HepG2 (cell line): Measurements from ENCODE around the gene KIF25. TPM values are rescaled to one million over a fixed set of nuclear protein-coding genes. Genes with fewer than 3 reads are reported as not detected.

Experiments used
- ATAC-seq: fragments of 200-7000 bp; cut with Tn5 transposase; 3 replicates; pipeline ENCODE4 v1.9.1; 2020; ENCODE audit warnings: mild to moderate bottlenecking, moderate library complexity
- BruUV-seq: library from RNA; stranded (reverse); fragments of 400-500 nt; replicated peaks from 2 replicates; lab custom pipeline; 2021; lab: Mats Ljungman, UMichigan
- CTCF ChIA-PET: fragments of 300-600 bp; formaldehyde crosslinking; extraction: SDS; loops from one replicate; lab custom pipeline; 2021; ENCODE audit warnings: low total read pairs, inconsistent platforms, low intra/inter-chr PET ratio; lab: Yijun Ruan, JAX
- POLR2A ChIA-PET: fragments of 350-600 bp; sonication (Branson Sonifier 250); formaldehyde crosslinking; loops from one replicate; lab custom pipeline; 2020; ENCODE audit warnings: antibody characterized with exemption, inconsistent platforms; lab: Yijun Ruan, JAX
- DNase-seq: peaks from one replicate; pipeline ENCODE4 v3.0.0-alpha.2; 2015; ENCODE audit warnings: low spot score
- FAIRE-seq: peaks from 3 replicates; lab custom pipeline; 2011; peaks lifted over from hg19 to GRCh38; lab: Jason Lieb, UNC
- H2AFZ ChIP-seq: one replicate; pipeline ENCODE4 v1.6.1; 2011; ENCODE audit warnings: low read length, inconsistent platforms
- H3K27ac ChIP-seq: fragments of 300-600 bp; 3 replicates; pipeline ENCODE4 v1.8.0; 2011; ENCODE audit warnings: mixed run types, mild to moderate bottlenecking, mixed read lengths, low read length, inconsistent platforms; ENCODE audit not compliant: insufficient read depth; ENCODE audit errors: extremely low read length
- H3K27me3 ChIP-seq, 2 experiments: fragments of 200-600 bp in 1 of 2; 2 replicates in 1 of 2; 3 replicates in 1 of 2; pipeline versions ENCODE4 v1.6.0 to v1.8.0; 2011; ENCODE audit warnings: low read length in 2 of 2, mild to moderate bottlenecking in 2 of 2, moderate library complexity in 2 of 2, inconsistent platforms in 1 of 2; ENCODE audit not compliant: insufficient read depth in 2 of 2, control insufficient read depth in 1 of 2
- H3K36me3 ChIP-seq, 2 experiments: fragments of 200-600 bp in 1 of 2; replicated peaks in 1 of 2; 2 replicates in 1 of 2; 3 replicates in 1 of 2; pipeline versions ENCODE4 v1.5.1 to v1.8.0; 2011; ENCODE audit warnings: low read length in 2 of 2, inconsistent platforms in 1 of 2; ENCODE audit not compliant: insufficient read depth in 2 of 2, control insufficient read depth in 1 of 2
- H3K4me1 ChIP-seq: 2 replicates; pipeline ENCODE4 v1.5.1; 2012; ENCODE audit warnings: low read length, inconsistent platforms; ENCODE audit not compliant: insufficient read depth
- H3K4me2 ChIP-seq: 2 replicates; pipeline ENCODE4 v1.6.0; 2011; ENCODE audit warnings: low read depth, low read length, inconsistent platforms
- H3K4me3 ChIP-seq, 3 experiments: fragments of 200-600 bp in 1 of 3; sonication (generic), shearing (Covaris generic) in 1 of 3; replicated peaks in 1 of 3; 2 replicates each; pipeline ENCODE4 v1.5.1; 2011 to 2016; ENCODE audit warnings: low read length in 3 of 3, inconsistent platforms in 2 of 3, low read depth in 2 of 3, mild to moderate bottlenecking in 2 of 3, control low read depth in 1 of 3, mixed read lengths in 1 of 3; ENCODE audit not compliant: insufficient read depth in 1 of 3
- H3K79me2 ChIP-seq: one replicate; pipeline ENCODE4 v1.6.1; 2011; ENCODE audit warnings: low read length, inconsistent platforms; ENCODE audit not compliant: insufficient read depth
- H3K9ac ChIP-seq: 2 replicates; pipeline ENCODE4 v1.6.0; 2011; ENCODE audit warnings: mild to moderate bottlenecking, low read depth, low read length, inconsistent platforms; ENCODE audit not compliant: insufficient read depth
- H3K9me3 ChIP-seq: 2 replicates; pipeline ENCODE4 v1.5.1; 2012; ENCODE audit warnings: mild to moderate bottlenecking, low read length
- H4K20me1 ChIP-seq: 2 replicates; pipeline ENCODE4 v1.6.0; 2011; ENCODE audit warnings: inconsistent platforms, mild to moderate bottlenecking, low read length, moderate library complexity; ENCODE audit not compliant: insufficient read depth
- ISL2 ChIP-seq: sonication (generic); formaldehyde crosslinking; IDR thresholded peaks from 2 replicates; pipeline ENCODE4 v1.5.0; 2020; ENCODE audit warnings: missing genetic modification reagents
- KAT2B ChIP-seq: fragments of 150-350 bp; IDR thresholded peaks from 2 replicates; pipeline ENCODE4 v1.6.1; 2014; ENCODE audit warnings: low read depth, low read length, borderline replicate concordance
- MBNL3 ChIP-seq: fragments of 250-450 bp; sonication (Bioruptor Pico); conservative IDR thresholded peaks from 2 replicates; pipeline ENCODE4 v1.8.0; 2022; ENCODE audit warnings: mild to moderate bottlenecking, inconsistent platforms
- MNT ChIP-seq: fragments of 450-650 bp; IDR thresholded peaks from 2 replicates; pipeline ENCODE4 v1.6.1; 2016
- MXI1 ChIP-seq: IDR thresholded peaks from 3 replicates; pipeline ENCODE4 v1.6.1; 2012; ENCODE audit warnings: low read depth, low read length, inconsistent platforms, borderline replicate concordance
- THAP11 ChIP-seq: IDR thresholded peaks from 2 replicates; pipeline ENCODE4 v1.6.1; 2016; ENCODE audit warnings: missing biosample characterization, missing genetic modification reagents
- ZFY ChIP-seq: sonication (generic); formaldehyde crosslinking; IDR thresholded peaks from 2 replicates; pipeline ENCODE4 v1.4.0; 2020; ENCODE audit warnings: missing genetic modification reagents
- ZNF101 ChIP-seq: sonication (generic); formaldehyde crosslinking; IDR thresholded peaks from 2 replicates; pipeline ENCODE4 v1.4.0; 2020; ENCODE audit warnings: mild to moderate bottlenecking, low read depth, missing genetic modification reagents, borderline replicate concordance
- ZNF234 ChIP-seq: sonication (generic); formaldehyde crosslinking; conservative IDR thresholded peaks from 2 replicates; pipeline ENCODE4 v1.5.1; 2020; ENCODE audit warnings: mild to moderate bottlenecking, missing genetic modification reagents
- ZNF333 ChIP-seq: sonication (generic); formaldehyde crosslinking; IDR thresholded peaks from 2 replicates; pipeline ENCODE4 v1.4.0; 2020; ENCODE audit warnings: mild to moderate bottlenecking, missing genetic modification reagents, borderline replicate concordance
- ZNF563 ChIP-seq: sonication (generic); formaldehyde crosslinking; IDR thresholded peaks from 2 replicates; pipeline ENCODE4 v1.8.0; 2022; ENCODE audit warnings: mild to moderate bottlenecking, moderate library complexity, missing genetic modification reagents
- ZNF83 ChIP-seq: sonication (generic); formaldehyde crosslinking; IDR thresholded peaks from 2 replicates; pipeline ENCODE4 v1.4.0; 2020; ENCODE audit warnings: missing genetic modification reagents, mild to moderate bottlenecking, borderline replicate concordance
- WGBS: methylation state at CpG from one replicate; pipeline ENCODE4 v1.1.6; 2017; ENCODE audit warnings: low lambda C conversion rate; 5-methylcytosine and 5-hydroxymethylcytosine counted together
- in situ Hi-C: cut with HindIII; loops from 2 replicates; pipeline ENCODE4 v1.10.0; 2017; ENCODE audit warnings: low pct_unique_long_range_greater_than_20kb; ENCODE audit not compliant: extremely low pct_ligation_motif_present
- intact Hi-C: fragments of 100-400 bp; cut with micrococcal nuclease; formaldehyde crosslinking; loops from one replicate; pipeline ENCODE4 v1.10.0; 2022; ENCODE audit not compliant: unreplicated experiment
- polyA plus RNA-seq, 8 experiments: library from polyadenylated mRNA; depleted of rRNA in 3 of 8; stranded (reverse) in 7 of 8; unstranded in 1 of 8; fragments of >200 nt; fragmentation: Illumina TruSeq in 4 of 8; extraction: Trizol in 4 of 8; gene quantifications; 2 replicates each; pipeline versions ENCODE4 v1.2.1 to v1.2.3, GENCODE V29; 2011 to 2016; ENCODE audit warnings: low read depth in 4 of 8, missing spikeins in 1 of 8, mixed read lengths in 1 of 8; ENCODE audit not compliant: insufficient read depth in 1 of 8
- total RNA-seq, 5 experiments: library from RNA; depleted of rRNA; stranded (reverse); fragments of >200 nt; fragmentation: Illumina TruSeq; extraction: Trizol; gene quantifications; 2 replicates each; pipeline ENCODE4 v1.2.3, GENCODE V29; 2016; ENCODE audit warnings: low read depth in 1 of 5
- TF ChIP-seq, protein P1 (sequence below): sonication (generic); formaldehyde crosslinking; IDR thresholded peaks from 2 replicates; pipeline ENCODE4 v1.4.0; 2020; ENCODE audit warnings: missing genetic modification reagents
- TF ChIP-seq, protein P2 (sequence below): sonication (generic); formaldehyde crosslinking; IDR thresholded peaks from 2 replicates; pipeline ENCODE4 v1.9.0; 2021; ENCODE audit warnings: missing genetic modification reagents, mild to moderate bottlenecking, borderline replicate concordance
- TF ChIP-seq, protein P3 (sequence below): sonication (generic); formaldehyde crosslinking; IDR thresholded peaks from 2 replicates; pipeline ENCODE4 v1.4.0; 2020; ENCODE audit warnings: missing genetic modification reagents

The KIF25 gene
- total and polyA plus RNA-seq, 2 of the 13 experiments (the other 11 are each of a cell fraction or from before 2014, with no cell fraction given) = not detected

GRCh38 chr6:168004023-168004422, 6.6 kb downstream of the KIF25 start (continued):
- TF ChIP-seq, protein P1, sequence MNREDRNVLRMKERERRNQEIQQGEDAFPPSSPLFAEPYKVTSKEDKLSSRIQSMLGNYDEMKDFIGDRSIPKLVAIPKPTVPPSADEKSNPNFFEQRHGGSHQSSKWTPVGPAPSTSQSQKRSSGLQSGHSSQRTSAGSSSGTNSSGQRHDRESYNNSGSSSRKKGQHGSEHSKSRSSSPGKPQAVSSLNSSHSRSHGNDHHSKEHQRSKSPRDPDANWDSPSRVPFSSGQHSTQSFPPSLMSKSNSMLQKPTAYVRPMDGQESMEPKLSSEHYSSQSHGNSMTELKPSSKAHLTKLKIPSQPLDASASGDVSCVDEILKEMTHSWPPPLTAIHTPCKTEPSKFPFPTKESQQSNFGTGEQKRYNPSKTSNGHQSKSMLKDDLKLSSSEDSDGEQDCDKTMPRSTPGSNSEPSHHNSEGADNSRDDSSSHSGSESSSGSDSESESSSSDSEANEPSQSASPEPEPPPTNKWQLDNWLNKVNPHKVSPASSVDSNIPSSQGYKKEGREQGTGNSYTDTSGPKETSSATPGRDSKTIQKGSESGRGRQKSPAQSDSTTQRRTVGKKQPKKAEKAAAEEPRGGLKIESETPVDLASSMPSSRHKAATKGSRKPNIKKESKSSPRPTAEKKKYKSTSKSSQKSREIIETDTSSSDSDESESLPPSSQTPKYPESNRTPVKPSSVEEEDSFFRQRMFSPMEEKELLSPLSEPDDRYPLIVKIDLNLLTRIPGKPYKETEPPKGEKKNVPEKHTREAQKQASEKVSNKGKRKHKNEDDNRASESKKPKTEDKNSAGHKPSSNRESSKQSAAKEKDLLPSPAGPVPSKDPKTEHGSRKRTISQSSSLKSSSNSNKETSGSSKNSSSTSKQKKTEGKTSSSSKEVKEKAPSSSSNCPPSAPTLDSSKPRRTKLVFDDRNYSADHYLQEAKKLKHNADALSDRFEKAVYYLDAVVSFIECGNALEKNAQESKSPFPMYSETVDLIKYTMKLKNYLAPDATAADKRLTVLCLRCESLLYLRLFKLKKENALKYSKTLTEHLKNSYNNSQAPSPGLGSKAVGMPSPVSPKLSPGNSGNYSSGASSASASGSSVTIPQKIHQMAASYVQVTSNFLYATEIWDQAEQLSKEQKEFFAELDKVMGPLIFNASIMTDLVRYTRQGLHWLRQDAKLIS (CRISPR knock-in tag) = no peak

GRCh38 chr6:168004945-168005344, 7.5 kb downstream of the KIF25 start:
- no peaks in the 10 kb centered on the region for H3K79me2 ChIP-seq
- no peak overlapping the region for H3K4me2 ChIP-seq
- CTCF ChIA-PET = no interaction called here
- ATAC-seq (no peak; the same call in 2 of the 3 replicates), FAIRE-seq (no peak)
- H4K20me1 ChIP-seq = no peaks in the 10 kb centered on the region
- intact Hi-C loops = no loop called here
- no peak overlapping the region for H2AFZ ChIP-seq
- H3K36me3 ChIP-seq = no peaks in the 10 kb centered on the region
- H3K4me1 ChIP-seq = no peaks in the 10 kb centered on the region
- BruUV-seq = no TSS peak
- in situ Hi-C loops = no loop called here
- H3K9ac ChIP-seq = no peak overlapping the region
- TF ChIP-seq, protein P2, sequence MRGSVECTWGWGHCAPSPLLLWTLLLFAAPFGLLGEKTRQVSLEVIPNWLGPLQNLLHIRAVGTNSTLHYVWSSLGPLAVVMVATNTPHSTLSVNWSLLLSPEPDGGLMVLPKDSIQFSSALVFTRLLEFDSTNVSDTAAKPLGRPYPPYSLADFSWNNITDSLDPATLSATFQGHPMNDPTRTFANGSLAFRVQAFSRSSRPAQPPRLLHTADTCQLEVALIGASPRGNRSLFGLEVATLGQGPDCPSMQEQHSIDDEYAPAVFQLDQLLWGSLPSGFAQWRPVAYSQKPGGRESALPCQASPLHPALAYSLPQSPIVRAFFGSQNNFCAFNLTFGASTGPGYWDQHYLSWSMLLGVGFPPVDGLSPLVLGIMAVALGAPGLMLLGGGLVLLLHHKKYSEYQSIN (CRISPR knock-in tag) = no peak
- TF ChIP-seq ZNF563 (CRISPR knock-in tag) = no peak
- no peak for TF ChIP-seq MNT
- no peak for TF ChIP-seq ZNF101 (CRISPR knock-in tag)
- TF ChIP-seq MXI1 = no peak
- no peak for TF ChIP-seq KAT2B
- TF ChIP-seq ZNF333 (CRISPR knock-in tag) = no peak
- TF ChIP-seq, protein P3, sequence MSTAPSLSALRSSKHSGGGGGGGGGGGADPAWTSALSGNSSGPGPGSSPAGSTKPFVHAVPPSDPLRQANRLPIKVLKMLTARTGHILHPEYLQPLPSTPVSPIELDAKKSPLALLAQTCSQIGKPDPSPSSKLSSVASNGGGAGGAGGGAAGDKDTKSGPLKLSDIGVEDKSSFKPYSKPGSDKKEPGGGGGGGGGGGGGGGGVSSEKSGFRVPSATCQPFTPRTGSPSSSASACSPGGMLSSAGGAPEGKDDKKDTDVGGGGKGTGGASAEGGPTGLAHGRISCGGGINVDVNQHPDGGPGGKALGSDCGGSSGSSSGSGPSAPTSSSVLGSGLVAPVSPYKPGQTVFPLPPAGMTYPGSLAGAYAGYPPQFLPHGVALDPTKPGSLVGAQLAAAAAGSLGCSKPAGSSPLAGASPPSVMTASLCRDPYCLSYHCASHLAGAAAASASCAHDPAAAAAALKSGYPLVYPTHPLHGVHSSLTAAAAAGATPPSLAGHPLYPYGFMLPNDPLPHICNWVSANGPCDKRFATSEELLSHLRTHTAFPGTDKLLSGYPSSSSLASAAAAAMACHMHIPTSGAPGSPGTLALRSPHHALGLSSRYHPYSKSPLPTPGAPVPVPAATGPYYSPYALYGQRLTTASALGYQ (CRISPR knock-in tag) = no peak
- no peak for TF ChIP-seq ZNF83 (CRISPR knock-in tag)
- TF ChIP-seq ZNF234 (CRISPR knock-in tag) = no peak
- no peak for TF ChIP-seq THAP11 (CRISPR knock-in tag)
- no peak for TF ChIP-seq ZFY (CRISPR knock-in tag)
- TF ChIP-seq ISL2 (CRISPR knock-in tag) = no peak
- no peak for TF ChIP-seq MBNL3 (CRISPR knock-in tag)
- TF ChIP-seq, all 625 proteins: peak for 0
- no peak overlapping the region for H3K4me3 ChIP-seq
- POLR2A ChIA-PET = no interaction called here
- WGBS = 51% methylated on average over 11 of the region's 11 CpGs
- no peak for DNase-seq
- H3K9me3 ChIP-seq = no peaks in the 10 kb centered on the region
- peaks cover 0 to 22% of the 10 kb centered on the region in 2 experiments; a peak in 4 of 5 replicates for H3K27me3 ChIP-seq
- no peak overlapping the region for H3K27ac ChIP-seq
